ENCODE measurements around the gene PTCRA. TPM values are rescaled to one million over a fixed set of nuclear protein-coding genes. Genes with fewer than 3 reads are reported as not detected.

Gene PTCRA
- polyA plus RNA-seq, 2 of the 4 experiments (the other 2 are of a cell fraction) = not detected

DNA sequence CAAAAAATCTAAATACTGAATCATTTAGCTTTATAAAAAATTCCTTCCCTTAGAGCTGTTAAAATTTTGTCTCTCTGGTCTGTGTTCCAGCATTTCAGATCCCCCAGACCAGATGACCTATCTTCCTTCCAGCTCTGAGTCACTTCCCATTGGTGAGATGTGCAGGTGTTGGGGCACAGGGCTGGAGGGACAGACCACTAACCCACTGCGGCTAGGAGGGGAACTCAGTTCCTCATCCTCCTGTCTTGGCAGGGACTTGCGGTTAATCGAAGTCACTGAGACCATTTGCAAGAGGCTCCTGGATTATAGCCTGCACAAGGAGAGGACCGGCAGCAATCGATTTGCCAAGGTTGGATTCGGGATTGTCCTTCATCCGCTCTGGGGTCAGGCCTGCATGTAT, 19.5 kb downstream of the PTCRA start:
- Histone ChIP-seq H3K27ac (no peak overlapping the region), H3K4me2 (no peak overlapping the region), H3K9me3 (no peaks in the 10 kb centered on the region), H3K4me3 (no peak overlapping the region), H3K4me1 (peaks cover 8% of the 10 kb centered on the region; the same call in 1 of the 3 replicates)
- POLR2A ChIA-PET = no interaction called here
- WGBS (ENCODE audit: missing lambda C conversion rate) = 97% methylated on average over 7 of the region's 7 CpGs
- CTCF ChIA-PET = interaction anchor here (1.1 to 1.8 kb wide), 2 partner anchors 34 to 80 kb away, joined by 3 to 6 read pairs; no protein-coding TSS in a partner anchor
- TF ChIP-seq, protein P1, sequence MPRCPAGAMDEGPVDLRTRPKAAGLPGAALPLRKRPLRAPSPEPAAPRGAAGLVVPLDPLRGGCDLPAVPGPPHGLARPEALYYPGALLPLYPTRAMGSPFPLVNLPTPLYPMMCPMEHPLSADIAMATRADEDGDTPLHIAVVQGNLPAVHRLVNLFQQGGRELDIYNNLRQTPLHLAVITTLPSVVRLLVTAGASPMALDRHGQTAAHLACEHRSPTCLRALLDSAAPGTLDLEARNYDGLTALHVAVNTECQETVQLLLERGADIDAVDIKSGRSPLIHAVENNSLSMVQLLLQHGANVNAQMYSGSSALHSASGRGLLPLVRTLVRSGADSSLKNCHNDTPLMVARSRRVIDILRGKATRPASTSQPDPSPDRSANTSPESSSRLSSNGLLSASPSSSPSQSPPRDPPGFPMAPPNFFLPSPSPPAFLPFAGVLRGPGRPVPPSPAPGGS (IDR thresholded peaks at IDR 0.05) = no peak
- TF ChIP-seq HOXA7 (CRISPR knock-in tag; IDR thresholded peaks at IDR 0.05) (no peak), HOXB5 (CRISPR knock-in tag; IDR thresholded peaks at IDR 0.05) (no peak), MYC (IDR thresholded peaks at IDR 0.05; ENCODE audit: borderline replicate concordance, low read length) (no peak), JUN (IDR thresholded peaks at IDR 0.05) (no peak)
- DNase-seq (ENCODE audit: low read depth in 1 of 2, low spot score in 1 of 2) (no peak), FAIRE-seq (no peak), ATAC-seq (no peak)

DNA sequence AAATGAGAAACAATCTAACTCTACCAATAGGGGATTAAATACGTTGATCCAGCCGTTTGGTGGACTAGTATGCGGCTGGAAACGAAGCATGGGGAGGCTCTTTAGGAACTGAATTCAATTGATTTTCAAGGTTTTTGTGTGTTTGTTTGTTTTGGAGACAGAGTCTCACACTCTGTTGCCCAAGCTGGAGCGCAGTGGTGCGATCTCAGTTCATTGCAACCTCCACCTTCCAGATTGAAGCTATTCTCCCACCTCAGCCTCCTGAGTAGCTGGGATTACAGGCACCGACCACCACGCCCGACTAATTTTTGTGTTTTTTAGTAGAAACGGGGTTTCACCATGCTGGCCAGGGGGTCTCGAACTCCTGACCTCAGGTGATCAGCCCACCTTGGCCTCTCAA, 20.5 kb downstream of the PTCRA start:
- 90% methylated on average over 11 of the region's 11 CpGs for WGBS (ENCODE audit: missing lambda C conversion rate)
- POLR2A ChIA-PET = no interaction called here
- CTCF ChIA-PET = interaction anchor here (1.3 kb wide), 1 partner anchor 28 kb away, joined by 4 read pairs; no protein-coding TSS in a partner anchor

DNA sequence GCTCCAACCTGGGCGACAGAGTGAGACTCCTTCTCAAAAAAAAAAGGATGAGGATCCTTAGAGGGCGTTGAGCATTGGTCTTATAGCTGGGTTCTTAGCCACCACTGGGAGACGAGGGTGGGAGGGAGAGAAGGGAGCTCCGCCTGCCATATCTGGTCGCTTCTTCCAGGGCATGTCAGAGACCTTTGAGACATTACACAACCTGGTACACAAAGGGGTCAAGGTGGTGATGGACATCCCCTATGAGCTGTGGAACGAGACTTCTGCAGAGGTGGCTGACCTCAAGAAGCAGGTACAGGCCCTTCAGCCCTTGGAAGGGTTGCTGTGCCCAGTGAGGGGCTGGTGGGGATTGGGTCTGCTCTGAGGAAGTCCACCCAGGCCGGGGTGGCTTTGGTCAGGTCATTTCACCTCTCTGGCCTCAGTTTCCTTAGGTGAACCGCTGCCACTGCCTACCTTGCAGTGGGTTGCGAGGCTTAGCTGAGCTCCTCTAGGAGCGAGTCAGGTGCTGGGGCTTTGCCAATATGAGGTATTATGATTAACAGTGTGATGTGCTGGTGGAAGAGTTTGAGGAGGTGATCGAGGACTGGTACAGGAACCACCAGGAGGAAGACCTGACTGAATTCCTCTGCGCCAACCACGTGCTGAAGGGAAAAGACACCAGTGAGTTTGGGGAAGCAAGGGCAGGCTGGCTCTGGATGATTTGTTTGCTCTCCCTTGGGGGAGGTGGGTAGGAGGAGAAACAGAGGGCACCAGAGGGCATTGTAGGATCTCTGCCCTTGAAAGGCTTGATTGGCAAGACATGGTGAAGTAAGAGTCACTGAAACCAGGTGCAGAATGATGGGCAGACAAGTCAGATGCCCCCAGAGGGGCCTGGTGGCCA, 21.9 kb downstream of the PTCRA start:
- CTCF ChIA-PET = interaction anchor here (1.3 kb wide), 1 partner anchor 27 kb away, joined by 4 read pairs; no protein-coding TSS in a partner anchor
- DNase-seq (ENCODE audit: low read depth in 1 of 2, low spot score in 1 of 2) = no peak

More for the DNA sequence above, 20.5 kb downstream of the PTCRA start:
- TF ChIP-seq CHD2 (IDR thresholded peaks at IDR 0.05; ENCODE audit: low read length, partially characterized antibody) (no peak), ZC3H11A (IDR thresholded peaks at IDR 0.05) (no peak), JUN (IDR thresholded peaks at IDR 0.05) (no peak)
- TF ChIP-seq, protein P2, sequence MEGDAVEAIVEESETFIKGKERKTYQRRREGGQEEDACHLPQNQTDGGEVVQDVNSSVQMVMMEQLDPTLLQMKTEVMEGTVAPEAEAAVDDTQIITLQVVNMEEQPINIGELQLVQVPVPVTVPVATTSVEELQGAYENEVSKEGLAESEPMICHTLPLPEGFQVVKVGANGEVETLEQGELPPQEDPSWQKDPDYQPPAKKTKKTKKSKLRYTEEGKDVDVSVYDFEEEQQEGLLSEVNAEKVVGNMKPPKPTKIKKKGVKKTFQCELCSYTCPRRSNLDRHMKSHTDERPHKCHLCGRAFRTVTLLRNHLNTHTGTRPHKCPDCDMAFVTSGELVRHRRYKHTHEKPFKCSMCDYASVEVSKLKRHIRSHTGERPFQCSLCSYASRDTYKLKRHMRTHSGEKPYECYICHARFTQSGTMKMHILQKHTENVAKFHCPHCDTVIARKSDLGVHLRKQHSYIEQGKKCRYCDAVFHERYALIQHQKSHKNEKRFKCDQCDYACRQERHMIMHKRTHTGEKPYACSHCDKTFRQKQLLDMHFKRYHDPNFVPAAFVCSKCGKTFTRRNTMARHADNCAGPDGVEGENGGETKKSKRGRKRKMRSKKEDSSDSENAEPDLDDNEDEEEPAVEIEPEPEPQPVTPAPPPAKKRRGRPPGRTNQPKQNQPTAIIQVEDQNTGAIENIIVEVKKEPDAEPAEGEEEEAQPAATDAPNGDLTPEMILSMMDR (IDR thresholded peaks at IDR 0.05) = no peak
- no peaks in the 10 kb centered on the region for H3K9me3 ChIP-seq
- H3K4me3 ChIP-seq = no peak overlapping the region
- no peaks in the 10 kb centered on the region for H3K4me1 ChIP-seq
- ATAC-seq (no peak), FAIRE-seq (no peak), DNase-seq (ENCODE audit: low read depth in 1 of 2, low spot score in 1 of 2) (no peak)
- no peak overlapping the region for H3K4me2 ChIP-seq
- H3K27ac ChIP-seq = no peak overlapping the region

DNA sequence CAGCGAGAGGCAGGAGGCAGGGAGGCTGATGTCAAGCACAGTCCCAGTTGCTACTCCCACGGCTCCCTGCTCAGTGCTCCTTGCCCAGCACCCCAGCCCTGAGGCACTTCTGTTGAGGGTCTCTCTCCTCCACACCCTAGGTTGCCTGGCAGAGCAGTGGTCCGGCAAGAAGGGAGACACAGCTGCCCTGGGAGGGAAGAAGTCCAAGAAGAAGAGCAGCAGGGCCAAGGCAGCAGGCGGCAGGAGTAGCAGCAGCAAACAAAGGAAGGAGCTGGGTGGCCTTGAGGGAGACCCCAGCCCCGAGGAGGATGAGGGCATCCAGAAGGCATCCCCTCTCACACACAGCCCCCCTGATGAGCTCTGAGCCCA, 22.6 kb downstream of the PTCRA start:
- FAIRE-seq = no peak
- 86% methylated on average over 4 of the region's 5 CpGs for WGBS (ENCODE audit: missing lambda C conversion rate)
- H3K4me2 ChIP-seq = no peak overlapping the region
- no peak for TF ChIP-seq TP53 (CRISPR knock-in tag; IDR thresholded peaks at IDR 0.05)
- no peak for TF ChIP-seq HOXB13 (CRISPR knock-in tag; IDR thresholded peaks at IDR 0.05; ENCODE audit: low read depth)
- TF ChIP-seq HEYL (CRISPR knock-in tag; IDR thresholded peaks at IDR 0.05) = no peak
- TF ChIP-seq EHF (CRISPR knock-in tag; IDR thresholded peaks at IDR 0.05) = no peak
- TF ChIP-seq, protein P3, sequence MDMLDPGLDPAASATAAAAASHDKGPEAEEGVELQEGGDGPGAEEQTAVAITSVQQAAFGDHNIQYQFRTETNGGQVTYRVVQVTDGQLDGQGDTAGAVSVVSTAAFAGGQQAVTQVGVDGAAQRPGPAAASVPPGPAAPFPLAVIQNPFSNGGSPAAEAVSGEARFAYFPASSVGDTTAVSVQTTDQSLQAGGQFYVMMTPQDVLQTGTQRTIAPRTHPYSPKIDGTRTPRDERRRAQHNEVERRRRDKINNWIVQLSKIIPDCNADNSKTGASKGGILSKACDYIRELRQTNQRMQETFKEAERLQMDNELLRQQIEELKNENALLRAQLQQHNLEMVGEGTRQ (IDR thresholded peaks at IDR 0.05) = no peak
- no peak for TF ChIP-seq ZSCAN20 (CRISPR knock-in tag; IDR thresholded peaks at IDR 0.05)
- no peaks in the 10 kb centered on the region for H3K4me1 ChIP-seq
- DNase-seq (ENCODE audit: low read depth in 1 of 2, low spot score in 1 of 2) = no peak
- no peak overlapping the region for H3K4me3 ChIP-seq
- peak in 1 of 2 experiments; percentile 24; a peak in 1 of 6 replicates for ATAC-seq
- POLR2A ChIA-PET = interaction anchor here (1.3 kb wide), 1 partner anchor 10 kb away, joined by 3 read pairs; the partner anchor contains the start of gene CNPY3
- CTCF ChIA-PET = no interaction called here
- no peak overlapping the region for H3K27ac ChIP-seq
- H3K9me3 ChIP-seq = no peaks in the 10 kb centered on the region

More for the DNA sequence above, 21.9 kb downstream of the PTCRA start:
- WGBS (ENCODE audit: missing lambda C conversion rate) = 88% methylated on average over 11 of the region's 13 CpGs
- FAIRE-seq (no peak), ATAC-seq (no peak)
- Histone ChIP-seq H3K4me2 (no peak overlapping the region), H3K4me3 (no peak overlapping the region), H3K4me1 (no peaks in the 10 kb centered on the region), H3K9me3 (no peaks in the 10 kb centered on the region), H3K27ac (no peak overlapping the region)
- TF ChIP-seq HOXB13 (CRISPR knock-in tag; IDR thresholded peaks at IDR 0.05; ENCODE audit: low read depth) = no peak
- no peak for TF ChIP-seq PHF8 (IDR thresholded peaks at IDR 0.05; ENCODE audit: borderline replicate concordance, low read depth)
- POLR2A ChIA-PET = interaction anchor here (1.3 kb wide), 1 partner anchor 9 kb away, joined by 3 read pairs; the partner anchor contains the start of gene CNPY3
